Right kidney (tissue), 1 donor: Measurements from ENCODE around the gene WIZ.

ENCODE experiments used
- DNase-seq: peaks from one replicate; pipeline ENCODE4 v3.0.0-alpha.2; 2016

WIZ gene

DNA sequence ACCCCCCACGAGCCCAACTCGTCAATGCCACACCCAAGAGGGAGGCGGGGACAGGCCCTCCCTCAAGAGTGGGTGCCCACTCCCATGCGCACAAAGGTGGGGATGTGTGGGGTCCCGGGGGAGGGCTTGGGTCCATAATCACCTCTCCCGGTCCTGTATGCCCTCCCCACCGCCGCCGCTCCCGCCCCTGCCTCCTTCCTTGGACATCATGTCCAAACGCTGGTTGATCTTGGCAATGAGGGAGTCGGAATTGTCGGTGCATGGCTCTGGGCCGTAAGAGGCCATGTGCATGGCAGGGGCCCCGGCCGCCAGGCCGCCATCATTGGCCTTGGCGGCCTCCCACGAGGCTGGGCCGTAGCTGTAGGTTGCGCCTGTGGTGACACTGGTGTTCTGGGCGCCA lies 76.1 kb downstream of the WIZ start:
- DNase-seq = no peak

DNA sequence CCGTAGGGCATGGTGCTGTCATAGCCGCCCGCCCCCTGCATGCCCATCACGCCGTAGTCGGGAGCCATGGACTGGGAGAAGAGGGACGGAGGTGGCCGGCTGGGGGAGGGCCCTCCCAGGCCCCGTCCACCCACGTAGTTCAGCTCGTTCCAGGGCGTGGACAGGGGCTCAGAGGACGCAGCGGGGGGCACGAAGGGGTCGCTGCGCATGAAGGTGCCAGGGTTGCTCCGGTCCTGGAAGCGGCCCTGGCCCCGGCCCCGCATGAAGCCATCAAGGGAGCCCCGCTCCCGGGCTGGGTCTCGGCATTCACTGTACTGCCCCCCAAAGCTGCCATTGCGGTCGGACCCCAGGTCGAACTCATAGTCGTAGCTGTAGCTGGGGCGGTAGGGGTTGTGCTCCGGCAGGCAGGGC lies 76.9 kb downstream of the WIZ start:
- no peak for DNase-seq

- no peak for DNase-seq
Measured at GRCh38 chr19:15372470-15372869, 77.3 kb downstream of the WIZ start.

DNA sequence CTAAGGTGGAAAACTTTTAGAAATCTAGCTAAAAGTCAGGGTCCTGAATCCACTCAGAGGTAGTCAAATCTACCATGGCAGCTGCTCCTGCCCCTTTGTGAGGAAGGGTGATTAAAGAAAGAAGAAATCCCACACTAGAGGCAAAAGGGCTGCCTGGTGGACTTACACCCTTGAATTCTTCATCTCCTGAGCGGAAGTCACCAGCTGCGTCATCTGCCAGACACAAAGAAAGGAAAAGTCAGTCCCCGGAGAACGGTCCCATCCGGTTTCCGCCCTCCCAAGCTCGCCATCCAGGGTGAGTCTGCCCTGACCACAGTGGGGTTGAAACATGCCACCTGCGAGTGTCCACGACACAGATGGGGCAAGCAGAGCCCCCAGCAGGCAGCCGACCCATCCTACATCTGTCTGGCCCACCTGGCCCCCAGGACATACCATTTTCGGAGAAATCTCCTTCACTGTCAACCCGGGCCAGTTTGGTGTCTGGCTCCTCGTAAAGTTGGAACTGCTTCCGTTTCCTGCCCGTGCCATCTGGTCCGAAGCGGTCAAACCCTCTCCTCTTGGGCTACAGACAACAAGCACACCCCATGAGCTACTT lies 77.9 kb downstream of the WIZ start:
- no peak for DNase-seq

DNA sequence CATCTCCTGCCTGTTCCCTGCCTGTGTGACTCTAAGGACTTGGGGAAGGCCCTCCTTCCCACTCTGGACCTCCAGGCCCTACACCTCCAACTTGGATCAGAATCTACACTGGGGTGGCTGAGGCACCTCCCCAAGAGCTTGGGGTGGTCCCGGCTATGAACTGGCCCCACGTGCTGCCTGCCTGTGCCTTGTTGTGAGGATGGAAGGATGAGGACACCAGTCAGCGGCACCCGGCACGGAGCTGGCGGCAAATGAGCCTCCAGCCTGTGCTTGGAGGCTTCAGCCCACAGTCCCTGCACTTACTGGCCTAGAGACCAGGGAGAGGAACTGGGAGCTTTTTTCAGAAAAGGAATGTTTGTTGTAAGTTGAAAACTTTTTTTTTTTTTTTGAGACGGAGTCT lies 78.6 kb downstream of the WIZ start:
- DNase-seq = no peak
